Hepatocyte (in vitro differentiated cells): Measurements from ENCODE around the gene DCAF5. TPM values are rescaled to one million over a fixed set of nuclear protein-coding genes. Genes with fewer than 3 reads are reported as not detected.
"Not testable (repeated sequence)": the region's sequence is repeated elsewhere in the genome, so short reads cannot be mapped to it uniquely, and the experiment has no call there.

Experiments used
- DNase-seq: peaks from one replicate; pipeline ENCODE4 v3.0.0-alpha.2; 2016; ENCODE audit warnings: low spot score
- H2AFZ ChIP-seq: fragments of 200-600 bp; sonication (generic); 2 replicates; pipeline ENCODE4 v1.6.0; 2016; ENCODE audit warnings: antibody characterized with exemption, mild to moderate bottlenecking
- H3K27ac ChIP-seq: fragments of 200-600 bp; sonication (generic); 2 replicates; pipeline ENCODE4 v1.5.1; 2016; ENCODE audit warnings: mild to moderate bottlenecking
- H3K27me3 ChIP-seq: fragments of 200-600 bp; sonication (generic); 2 replicates; pipeline ENCODE4 v1.6.1; 2016
- H3K36me3 ChIP-seq: fragments of 200-600 bp; sonication (generic); replicated peaks from 2 replicates; pipeline ENCODE4 v1.5.1; 2016; ENCODE audit warnings: low read depth; ENCODE audit not compliant: insufficient read depth
- H3K4me1 ChIP-seq: fragments of 200-600 bp; sonication (generic); 2 replicates; pipeline ENCODE4 v1.5.1; 2016; ENCODE audit warnings: mild to moderate bottlenecking, moderate library complexity; ENCODE audit not compliant: insufficient read depth
- H3K4me2 ChIP-seq: fragments of 200-600 bp; sonication (generic); 2 replicates; pipeline ENCODE4 v1.6.0; 2016
- H3K4me3 ChIP-seq: fragments of 200-600 bp; sonication (generic); 2 replicates; pipeline ENCODE4 v1.5.1; 2016; ENCODE audit warnings: mild to moderate bottlenecking
- H3K79me2 ChIP-seq: fragments of 200-600 bp; sonication (generic); 2 replicates; pipeline ENCODE4 v1.6.0; 2017; ENCODE audit warnings: mild to moderate bottlenecking
- H3K9me2 ChIP-seq: fragments of 200-600 bp; sonication (generic); replicated peaks from 2 replicates; pipeline ENCODE4 v1.6.0; 2017; ENCODE audit warnings: mild to moderate bottlenecking; ENCODE audit not compliant: insufficient read depth
- H3K9me3 ChIP-seq: fragments of 200-600 bp; sonication (generic); 2 replicates; pipeline ENCODE4 v1.5.1; 2016; ENCODE audit warnings: low read depth, mild to moderate bottlenecking
- H4K20me1 ChIP-seq: fragments of 200-600 bp; sonication (generic); 2 replicates; pipeline ENCODE4 v1.6.0; 2016; ENCODE audit warnings: mild to moderate bottlenecking; ENCODE audit not compliant: insufficient read depth, poor library complexity, severe bottlenecking
- CTCF ChIP-seq: fragments of 200-600 bp; sonication (generic); IDR thresholded peaks from 2 replicates; pipeline ENCODE4 v1.5.1; 2016; ENCODE audit warnings: antibody characterized with exemption, mild to moderate bottlenecking; ENCODE audit not compliant: poor library complexity
- EZH2 ChIP-seq: fragments of 200-600 bp; sonication (generic); IDR thresholded peaks from 2 replicates; pipeline ENCODE4 v1.6.1; 2016; ENCODE audit warnings: antibody characterized with exemption, mild to moderate bottlenecking, borderline replicate concordance
- EZH2phosphoT487 ChIP-seq: fragments of 200-600 bp; sonication (generic); IDR thresholded peaks from one replicate; pipeline ENCODE4 v1.6.1; 2018; ENCODE audit warnings: antibody characterized with exemption, mild to moderate bottlenecking, low read depth, moderate library complexity; ENCODE audit not compliant: unreplicated experiment, severe bottlenecking
- WGBS: methylation state at CpG from one replicate; pipeline ENCODE4 v1.1.6; 2016; ENCODE audit warnings: low lambda C conversion rate; ENCODE audit errors: missing lambda C conversion rate; 5-methylcytosine and 5-hydroxymethylcytosine counted together
- polyA plus RNA-seq: library from polyadenylated mRNA; unstranded; fragments of >200 nt; fragmentation: Nextera tagmentation; extraction: Ambion mirVana; gene quantifications from 2 replicates; pipeline ENCODE4 v1.2.1, GENCODE V29; 2016
- total RNA-seq: library from RNA; depleted of rRNA; stranded (reverse); fragments of >200 nt; gene quantifications from 2 replicates; pipeline ENCODE4 v1.2.3, GENCODE V29; 2014

DCAF5 gene
- total and polyA plus RNA-seq, 2 experiments from 2014 or later: 34.4 to 47.6 TPM

GRCh38 chr14:69034612-69035262, 118.2 kb downstream of the DCAF5 start:
- no peak overlapping the region for H3K4me3 ChIP-seq
- no peaks in the 10 kb centered on the region for H4K20me1 ChIP-seq
- H3K27me3 ChIP-seq: no peaks in the 10 kb centered on the region
- H3K79me2 ChIP-seq: no peaks in the 10 kb centered on the region
- TF ChIP-seq CTCF: no peak
- TF ChIP-seq EZH2: no peak
- no peak for TF ChIP-seq EZH2phosphoT487
- DNase-seq: no peak
- H3K4me2 ChIP-seq: no peak overlapping the region
- WGBS: 75% methylated on average over 7 of the region's 7 CpGs
- H3K36me3 ChIP-seq: no peaks in the 10 kb centered on the region
- no peak overlapping the region for H2AFZ ChIP-seq
- H3K9me2 ChIP-seq: no peaks in the 10 kb centered on the region
- peaks cover 9% of the 10 kb centered on the region for H3K4me1 ChIP-seq
- H3K27ac ChIP-seq: no peak overlapping the region
- H3K9me3 ChIP-seq: no peaks in the 10 kb centered on the region

- DNase-seq: no peak
- H2AFZ ChIP-seq: no peak overlapping the region
- H3K27ac ChIP-seq: no peak overlapping the region
- H4K20me1 ChIP-seq: no peaks in the 10 kb centered on the region
- H3K36me3 ChIP-seq: no peaks in the 10 kb centered on the region
- 21% methylated on average over 1 of the region's 1 CpG for WGBS
- H3K4me1 ChIP-seq: no peaks in the 10 kb centered on the region
- TF ChIP-seq EZH2phosphoT487 (no peak), CTCF (no peak), EZH2 (no peak)
- H3K4me2 ChIP-seq: no peak overlapping the region
- no peaks in the 10 kb centered on the region for H3K79me2 ChIP-seq
- H3K9me2 ChIP-seq: no peaks in the 10 kb centered on the region
- no peak overlapping the region for H3K4me3 ChIP-seq
- H3K27me3 ChIP-seq: no peaks in the 10 kb centered on the region
- H3K9me3 ChIP-seq: no peaks in the 10 kb centered on the region
Measured at GRCh38 chr14:69027242-69027913, 125.5 kb downstream of the DCAF5 start.

- Histone ChIP-seq H3K9me2 (no peaks in the 10 kb centered on the region), H3K27ac (no peak overlapping the region), H3K79me2 (no peaks in the 10 kb centered on the region), H3K4me2 (no peak overlapping the region), H3K9me3 (no peaks in the 10 kb centered on the region), H3K27me3 (no peaks in the 10 kb centered on the region), H4K20me1 (no peaks in the 10 kb centered on the region), H3K4me1 (no peaks in the 10 kb centered on the region), H3K36me3 (no peaks in the 10 kb centered on the region), H2AFZ (no peak overlapping the region), H3K4me3 (no peak overlapping the region)
- WGBS: 85% methylated on average over 4 of the region's 4 CpGs
- no peak for DNase-seq
- TF ChIP-seq CTCF (no peak), EZH2 (no peak), EZH2phosphoT487 (no peak)
Measured at GRCh38 chr14:69023035-69023434, 129.9 kb downstream of the DCAF5 start.

GRCh38 chr14:69022093-69022492, 130.8 kb downstream of the DCAF5 start:
- H3K79me2 ChIP-seq: not testable (repeated sequence)

More at GRCh38 chr14:69022093-69022492, 130.8 kb downstream of the DCAF5 start:
- not testable (repeated sequence) for H3K9me2 ChIP-seq, H3K4me3 ChIP-seq, H3K36me3 ChIP-seq, H3K9me3 ChIP-seq, H4K20me1 ChIP-seq, DNase-seq, H3K4me2 ChIP-seq, H3K27me3 ChIP-seq, H3K4me1 ChIP-seq, H2AFZ ChIP-seq, H3K27ac ChIP-seq
- WGBS: 98% methylated on average over 8 of the region's 8 CpGs
